Liver (tissue), 9 donors: ENCODE measurements around the gene GSE1. TPM values are rescaled to one million over a fixed set of nuclear protein-coding genes. Genes with fewer than 3 reads are reported as not detected.

Experiments used
- DNase-seq: peaks from one replicate; pipeline ENCODE4 v3.0.0-alpha.2; 2017; ENCODE audit warnings: low spot score
- H3K27ac ChIP-seq, 2 donors: one replicate each; pipeline ENCODE4 v1.7.0; 2013; ENCODE audit warnings: inconsistent platforms in 2 of 2, low read length in 2 of 2, control low read depth in 1 of 2, low read depth in 1 of 2, mild to moderate bottlenecking in 1 of 2
- H3K27me3 ChIP-seq, 4 donors: one replicate each; pipeline versions ENCODE4 v1.6.1 to v1.7.0; 2013; ENCODE audit warnings: low read length in 3 of 4, inconsistent platforms in 1 of 4, mild to moderate bottlenecking in 1 of 4, moderate library complexity in 1 of 4; ENCODE audit not compliant: control insufficient read depth in 4 of 4, insufficient read depth in 4 of 4
- H3K36me3 ChIP-seq, 4 donors: one replicate each; pipeline versions ENCODE4 v1.6.1 to v1.7.0; 2013; ENCODE audit warnings: low read length in 3 of 4, mild to moderate bottlenecking in 3 of 4, low read depth in 1 of 4, moderate library complexity in 1 of 4; ENCODE audit not compliant: control insufficient read depth in 4 of 4, insufficient read depth in 3 of 4
- H3K4me1 ChIP-seq, 4 donors: one replicate each; pipeline versions ENCODE4 v1.6.1 to v1.7.0; 2013; ENCODE audit warnings: low read length in 3 of 4, mild to moderate bottlenecking in 3 of 4, moderate library complexity in 1 of 4; ENCODE audit not compliant: control insufficient read depth in 4 of 4, insufficient read depth in 4 of 4
- H3K4me3 ChIP-seq, 3 donors: one replicate each; pipeline versions ENCODE4 v1.6.1 to v1.7.0; 2013; ENCODE audit warnings: low read length in 3 of 3, control low read depth in 1 of 3, low read depth in 1 of 3, mild to moderate bottlenecking in 1 of 3
- H3K9ac ChIP-seq, 2 donors: one replicate each; pipeline ENCODE4 v1.7.0; 2013; ENCODE audit warnings: low read length in 2 of 2, mild to moderate bottlenecking in 2 of 2, moderate library complexity in 2 of 2, control low read depth in 1 of 2, low read depth in 1 of 2
- H3K9me3 ChIP-seq, 4 donors: one replicate each; pipeline versions ENCODE4 v1.6.1 to v1.7.0; 2013; ENCODE audit warnings: low read length in 3 of 4; ENCODE audit not compliant: control insufficient read depth in 4 of 4
- CTCF ChIP-seq: fragments of 150-350 bp; IDR thresholded peaks from 2 replicates; pipeline ENCODE4 v1.5.1; 2017; ENCODE audit warnings: improper control_type of control experiment, low read depth, low read length; ENCODE audit not compliant: missing input control
- EGR1 ChIP-seq, 2 donors: IDR thresholded peaks; 2 replicates each; pipeline ENCODE4 v1.6.1; 2016 to 2018; ENCODE audit warnings: antibody characterized with exemption in 2 of 2, low read depth in 2 of 2
- FOXA2 ChIP-seq: IDR thresholded peaks from 2 replicates; pipeline ENCODE4 v1.6.1; 2016; ENCODE audit warnings: antibody characterized with exemption
- HNF4A ChIP-seq, 2 donors: conservative IDR thresholded peaks; 2 replicates each; pipeline ENCODE4 v1.6.1; 2016; ENCODE audit warnings: antibody characterized with exemption in 2 of 2, mild to moderate bottlenecking in 2 of 2
- MAX ChIP-seq: IDR thresholded peaks from 2 replicates; pipeline ENCODE4 v1.6.1; 2016; ENCODE audit warnings: antibody characterized with exemption
- RAD21 ChIP-seq, 2 donors: IDR thresholded peaks; 2 replicates each; pipeline ENCODE4 v1.6.1; 2016; ENCODE audit warnings: antibody characterized with exemption in 2 of 2, mild to moderate bottlenecking in 2 of 2
- REST ChIP-seq: IDR thresholded peaks from 2 replicates; pipeline ENCODE4 v1.6.1; 2016; ENCODE audit warnings: antibody characterized with exemption, mild to moderate bottlenecking
- WGBS: extraction: QIAGEN DNeasy Blood & Tissue Kit; methylation state at CpG from one replicate; pipeline ENCODE4 v1.1.7; 2013; 5-methylcytosine and 5-hydroxymethylcytosine counted together
- polyA plus RNA-seq, 2 donors: library from polyadenylated mRNA; stranded (reverse) in 1 of 2; unstranded in 1 of 2; fragments of 200-250 nt in 1 of 2; fragments of >200 nt in 1 of 2; fragmentation: Nextera tagmentation in 1 of 2; extraction: Ambion mirVana in 1 of 2; gene quantifications; one replicate each; pipeline versions ENCODE4 v1.2.1 to v1.2.3, GENCODE V29; 2013 to 2015
- total RNA-seq, 2 donors: library from RNA; depleted of rRNA; stranded (reverse); fragments of >200 nt; gene quantifications; one replicate each; pipeline ENCODE4 v1.2.3, GENCODE V29; 2014
- donor health status: healthy.
- donor health status: healthy.
- donor health status: healthy.
- donor health status: healthy.
- donor health status: healthy.

Gene GSE1
- total and polyA plus RNA-seq, 4 donors, result 9.9 to 37.7 (median 25.2) TPM

GRCh38 chr16:85698459-85698891, 85.4 kb downstream of the GSE1 start:
- no peak overlapping the region for H3K9ac ChIP-seq
- no peak overlapping the region for H3K4me3 ChIP-seq
- H3K36me3 ChIP-seq, result no peaks in the 10 kb centered on the region
- no peak overlapping the region for H3K27ac ChIP-seq
- no peak for DNase-seq
- H3K9me3 ChIP-seq, result no peaks in the 10 kb centered on the region
- H3K27me3 ChIP-seq, result no peaks in the 10 kb centered on the region
- TF ChIP-seq CTCF, result no peak
- no peaks in the 10 kb centered on the region for H3K4me1 ChIP-seq
- 90% methylated on average over 7 of the region's 7 CpGs for WGBS

- Histone ChIP-seq H3K9ac (no peak overlapping the region), H3K27ac (no peak overlapping the region), H3K36me3 (no peaks in the 10 kb centered on the region), H3K4me1 (no peaks in the 10 kb centered on the region), H3K27me3 (no peaks in the 10 kb centered on the region), H3K9me3 (no peaks in the 10 kb centered on the region), H3K4me3 (no peak overlapping the region)
- no peak for DNase-seq
- 87% methylated on average over 12 of the region's 12 CpGs for WGBS
- TF ChIP-seq CTCF, result no peak
- no peak for TF ChIP-seq HNF4A (conservative IDR thresholded peaks at IDR 0.05)
- no peak for TF ChIP-seq EGR1 (IDR thresholded peaks at IDR 0.05; ENCODE audit: low read depth in 2 of 2)
- no peak for TF ChIP-seq MAX
- no peak for TF ChIP-seq REST
- no peak for TF ChIP-seq RAD21 (IDR thresholded peaks at IDR 0.05)
- no peak for TF ChIP-seq FOXA2
Measured at GRCh38 chr16:85698935-85699558, 85.9 kb downstream of the GSE1 start.

- no peaks in the 10 kb centered on the region for H3K27me3 ChIP-seq
- TF ChIP-seq FOXA2, result no peak
- no peak overlapping the region for H3K27ac ChIP-seq
- 74% methylated on average over 7 of the region's 7 CpGs for WGBS
- H3K9ac ChIP-seq, result no peak overlapping the region
- DNase-seq, result no peak
- H3K4me1 ChIP-seq, result no peaks in the 10 kb centered on the region
- no peaks in the 10 kb centered on the region for H3K9me3 ChIP-seq
- no peak overlapping the region for H3K4me3 ChIP-seq
- H3K36me3 ChIP-seq, result no peaks in the 10 kb centered on the region
Measured at GRCh38 chr16:85699628-85700027, 86.5 kb downstream of the GSE1 start.
